ENCODE data around the gene RPS6KA2.

RPS6KA2 gene

GRCh38 chr6:166656230-166657151 lies 29.4 kb upstream of the RPS6KA2 start:
- no peak for DNase-seq (ENCODE audit: extremely low spot score, insufficient read length, low read depth)
- FAIRE-seq, result no peak

DNA sequence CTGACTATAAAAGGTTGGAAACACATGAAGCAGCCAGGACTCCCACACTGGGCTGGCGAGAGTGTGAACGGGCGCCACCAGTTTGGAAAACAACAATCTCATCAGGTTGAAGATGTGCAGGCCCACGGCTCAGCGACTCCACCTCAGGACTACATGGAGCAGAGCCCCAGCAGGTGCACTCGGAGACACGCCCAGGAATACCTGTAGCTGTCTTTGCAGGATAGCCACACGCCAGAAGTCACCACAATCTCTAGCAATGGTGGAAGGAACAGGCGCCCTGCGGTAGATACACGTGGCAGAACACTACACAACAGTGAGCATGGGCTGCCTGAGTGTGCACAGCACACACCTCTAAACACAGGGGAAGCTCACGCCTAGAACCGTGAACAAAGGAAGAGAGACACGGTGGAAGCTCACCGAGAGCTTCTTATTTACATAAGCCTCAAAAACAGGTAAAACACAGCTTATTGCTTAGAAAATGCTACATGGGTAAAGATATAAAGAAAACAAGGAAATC lies 28.7 kb upstream of the RPS6KA2 start:
- FAIRE-seq (no peak), DNase-seq (ENCODE audit: extremely low spot score, insufficient read length, low read depth) (no peak)

GRCh38 chr6:166655251-166655650 lies 28.2 kb upstream of the RPS6KA2 start:
- DNase-seq (ENCODE audit: extremely low spot score, insufficient read length, low read depth), result no peak
- FAIRE-seq, result no peak

DNA sequence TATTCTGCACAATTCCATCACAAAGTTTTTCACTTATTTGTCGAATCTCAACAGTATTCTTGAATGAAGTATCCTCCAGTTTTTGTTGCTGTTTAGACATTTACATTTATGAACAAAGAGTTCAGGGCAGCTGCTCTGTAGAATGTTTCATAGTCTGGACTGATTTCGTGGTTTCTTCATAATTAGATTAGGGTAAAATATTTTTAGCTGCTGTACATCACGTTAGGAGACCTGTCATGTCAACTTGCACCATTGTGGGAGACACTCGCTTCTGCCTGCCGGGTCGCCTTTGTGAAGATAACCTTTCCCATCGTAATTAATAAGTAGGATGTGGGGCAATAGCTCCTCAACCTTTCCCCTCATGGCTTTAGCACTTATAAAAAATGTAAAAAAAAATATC lies 27.5 kb upstream of the RPS6KA2 start:
- DNase-seq (ENCODE audit: extremely low spot score, insufficient read length, low read depth), result no peak
- no peak for FAIRE-seq

DNA sequence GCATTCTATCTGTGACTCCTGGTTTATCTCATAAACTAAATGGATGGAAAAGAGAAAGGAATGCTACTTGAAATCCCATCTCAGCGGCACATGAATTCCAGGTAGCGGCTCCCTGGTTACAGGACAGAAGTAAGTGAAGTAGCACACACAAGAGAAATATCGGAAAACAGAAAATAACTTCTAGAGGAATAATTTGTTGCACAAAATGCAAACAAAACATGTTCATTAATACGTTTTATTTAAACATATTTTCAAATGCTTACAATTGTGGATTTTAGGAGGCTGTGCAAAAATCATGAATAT lies 26.5 kb upstream of the RPS6KA2 start:
- DNase-seq (ENCODE audit: extremely low spot score, insufficient read length, low read depth), result no peak
- no peak for FAIRE-seq

DNA sequence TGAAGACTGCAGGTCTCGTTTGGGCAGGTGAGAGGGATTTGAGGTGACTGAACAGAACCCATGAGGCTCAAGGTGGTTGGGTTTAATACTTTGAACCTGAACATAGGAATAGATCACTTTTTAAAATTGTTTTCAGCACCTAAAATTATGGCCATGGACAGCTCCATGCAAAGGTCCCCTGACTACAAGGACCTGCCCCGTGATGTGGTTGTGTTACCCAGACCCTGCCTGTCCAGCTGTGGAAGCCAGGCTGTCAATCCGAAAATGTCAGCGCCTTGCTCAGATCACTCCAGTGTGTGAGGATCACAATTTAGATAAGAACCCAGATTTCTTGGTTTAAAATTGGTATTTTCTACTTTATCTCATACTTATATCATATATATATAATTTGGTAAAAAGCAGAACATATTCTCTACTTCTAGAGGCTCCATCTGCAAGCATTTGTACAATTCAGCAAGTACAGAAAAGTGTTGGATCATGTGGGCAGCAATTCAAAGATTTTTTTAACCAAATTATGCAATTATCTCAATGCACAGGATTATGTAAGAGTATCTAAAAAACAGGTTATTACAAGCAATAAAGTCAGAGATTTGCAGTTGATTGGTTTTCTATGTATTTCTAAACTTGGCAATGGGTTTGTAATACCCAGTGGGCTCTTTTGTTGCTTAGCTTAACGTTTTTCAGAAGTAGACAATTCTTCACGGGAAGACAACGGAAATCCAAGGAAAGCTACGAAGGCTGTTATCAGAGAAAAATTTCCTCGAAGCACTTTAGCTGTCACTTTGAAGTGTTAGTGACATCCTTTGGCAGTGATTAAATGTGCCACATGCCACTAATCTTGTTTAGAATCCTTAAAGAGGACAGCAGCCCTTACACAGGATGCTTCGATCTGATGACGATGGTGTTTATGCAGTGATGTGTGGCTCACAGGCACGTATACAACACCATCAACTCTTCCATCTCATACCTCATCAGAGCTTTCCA lies 24.1 kb upstream of the RPS6KA2 start:
- FAIRE-seq (no peak), DNase-seq (ENCODE audit: extremely low spot score, insufficient read length, low read depth) (no peak)

GRCh38 chr6:166650047-166650446 lies 23.0 kb upstream of the RPS6KA2 start:
- DNase-seq (ENCODE audit: extremely low spot score, insufficient read length, low read depth) (no peak), FAIRE-seq (no peak)

DNA sequence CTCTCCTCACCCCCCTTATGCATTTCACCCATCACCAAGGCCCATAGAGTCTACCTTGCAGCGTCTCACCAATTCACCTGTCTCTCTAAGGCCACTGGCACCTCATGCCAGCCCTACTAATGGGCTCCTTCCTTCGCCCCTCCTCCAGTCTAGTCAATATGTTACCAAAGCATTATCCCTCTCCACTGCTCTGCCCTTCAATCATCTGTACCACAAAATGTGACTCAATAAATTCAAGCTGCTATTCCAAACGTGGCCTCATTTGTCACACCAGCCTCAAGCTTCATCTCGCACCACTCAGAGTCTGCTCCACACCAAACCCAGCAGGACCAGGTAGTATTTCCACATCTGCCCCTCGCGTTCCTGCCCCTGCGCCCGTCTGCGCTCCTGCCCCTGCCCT lies 21.8 kb upstream of the RPS6KA2 start:
- no peak for FAIRE-seq
- DNase-seq (ENCODE audit: extremely low spot score, insufficient read length, low read depth), result no peak

DNA sequence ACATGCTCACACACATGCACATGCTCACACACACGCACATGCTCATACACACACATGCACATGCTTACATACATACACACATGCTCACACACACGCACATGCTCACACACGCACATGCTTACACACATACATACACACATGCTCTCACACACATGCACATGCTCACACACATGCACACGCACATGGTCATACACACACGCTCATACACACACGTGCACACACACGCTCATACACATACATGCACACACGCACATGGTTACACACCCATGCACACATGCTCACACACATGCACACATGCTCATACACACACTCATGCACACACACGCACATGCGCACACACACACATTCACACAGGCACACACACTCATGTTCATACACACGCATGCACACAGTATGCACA lies 20.8 kb upstream of the RPS6KA2 start:
- FAIRE-seq (no peak), DNase-seq (ENCODE audit: extremely low spot score, insufficient read length, low read depth) (no peak)

DNA sequence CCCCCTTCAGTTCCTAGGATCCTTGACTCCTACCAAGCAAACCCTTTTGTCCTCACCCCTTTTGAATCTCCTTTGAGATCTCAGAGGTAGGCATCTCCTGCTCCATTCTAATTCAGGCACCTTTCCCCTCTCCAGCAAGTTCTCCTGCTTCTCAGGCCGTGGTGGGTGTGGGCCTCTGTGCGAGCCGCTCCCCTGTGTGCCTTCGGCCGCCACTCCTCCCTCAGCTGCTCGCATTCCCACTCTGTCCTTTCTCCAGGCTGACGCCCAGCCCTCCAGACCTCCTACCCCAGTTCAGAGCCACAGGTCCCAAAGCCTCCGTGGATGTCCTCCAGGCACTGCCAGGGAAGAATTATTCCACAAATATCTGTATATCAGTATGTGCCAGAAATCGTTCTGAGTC lies 19.7 kb upstream of the RPS6KA2 start:
- no peak for FAIRE-seq
- DNase-seq (ENCODE audit: extremely low spot score, insufficient read length, low read depth), result no peak

DNA sequence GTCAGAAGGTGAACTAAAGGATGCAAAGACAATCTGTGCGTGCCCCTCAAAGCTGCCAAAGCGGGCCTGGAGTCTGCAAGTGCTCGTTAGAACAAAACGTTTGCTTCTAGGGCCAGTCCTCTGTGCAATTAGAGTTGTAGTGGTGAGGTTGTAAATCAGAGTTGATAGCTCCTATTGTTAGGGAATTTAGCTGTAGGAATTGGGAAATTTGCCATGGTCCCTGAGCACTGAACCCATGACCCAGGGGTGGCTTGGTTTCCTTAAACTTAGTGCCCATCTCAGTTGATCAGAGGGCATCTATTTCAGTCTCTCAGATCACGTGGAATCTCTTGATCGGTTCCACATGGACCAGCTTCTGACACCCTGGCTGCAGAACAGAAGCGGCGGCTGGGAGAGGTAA lies 18.8 kb upstream of the RPS6KA2 start:
- DNase-seq (ENCODE audit: extremely low spot score, insufficient read length, low read depth) (no peak), FAIRE-seq (no peak)

DNA sequence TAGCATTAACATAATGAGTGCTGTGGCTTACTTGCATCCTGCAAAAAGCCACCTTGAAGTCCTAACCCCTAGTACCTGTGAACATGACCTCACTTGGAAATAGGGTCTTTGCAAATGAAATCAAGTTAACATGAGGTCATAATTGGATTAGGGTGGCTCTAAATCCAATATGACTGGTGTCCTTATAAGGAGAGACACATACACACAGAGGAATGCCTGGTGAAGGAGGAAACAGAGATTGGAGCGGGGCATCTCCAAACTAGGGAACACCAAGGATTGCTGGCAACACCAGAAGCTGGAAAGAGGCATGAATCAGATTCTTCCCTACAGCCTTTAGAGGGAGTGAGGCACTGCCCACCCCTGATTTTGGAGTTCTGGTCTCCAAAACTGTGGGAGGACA lies 17.6 kb upstream of the RPS6KA2 start:
- DNase-seq (ENCODE audit: extremely low spot score, insufficient read length, low read depth), result no peak
- FAIRE-seq, result no peak

DNA sequence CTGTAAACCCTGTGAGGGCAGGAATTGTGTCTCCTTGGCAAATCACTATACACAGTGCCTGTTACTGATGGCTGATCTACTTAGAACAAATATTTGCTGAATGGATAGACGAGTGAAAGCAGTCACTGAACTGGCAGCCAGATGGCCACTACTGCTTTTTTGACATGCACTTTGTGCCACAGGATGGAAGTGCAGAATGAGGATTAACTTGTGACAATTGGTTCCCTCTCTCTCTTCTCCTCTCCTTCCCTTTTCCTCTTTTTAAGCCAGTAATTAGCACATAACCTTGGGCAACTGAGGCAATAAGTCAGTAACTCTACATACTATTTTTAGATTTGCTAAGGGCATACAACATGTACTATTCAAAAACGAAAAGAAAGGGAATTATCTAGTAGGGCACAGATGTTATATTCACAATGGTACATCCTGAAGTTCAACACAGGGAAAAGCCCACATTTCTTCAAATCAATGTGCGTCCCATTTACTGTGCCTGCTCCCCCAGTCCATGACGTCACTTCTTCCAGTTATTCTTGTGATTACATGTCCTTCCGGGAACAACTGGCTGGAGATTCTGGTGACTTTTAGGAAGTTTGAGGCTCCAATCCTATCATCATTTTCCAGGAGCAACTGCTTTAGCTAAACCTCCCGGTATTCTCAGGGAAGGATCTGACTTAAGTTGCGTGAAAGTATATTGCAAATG lies 17.0 kb upstream of the RPS6KA2 start:
- FAIRE-seq, result no peak

GRCh38 chr6:166642646-166643045 lies 15.6 kb upstream of the RPS6KA2 start:
- no peak for FAIRE-seq
- no peak for DNase-seq (ENCODE audit: extremely low spot score, insufficient read length, low read depth)

More for the DNA sequence above, 17.0 kb upstream of the RPS6KA2 start:
- no peak for DNase-seq (ENCODE audit: extremely low spot score, insufficient read length, low read depth)

GRCh38 chr6:166640342-166641043 lies 13.4 kb upstream of the RPS6KA2 start:
- FAIRE-seq (no peak), DNase-seq (ENCODE audit: extremely low spot score, insufficient read length, low read depth) (no peak)

GRCh38 chr6:166639921-166640320 lies 12.9 kb upstream of the RPS6KA2 start:
- no peak for FAIRE-seq
- no peak for DNase-seq (ENCODE audit: extremely low spot score, insufficient read length, low read depth)

GRCh38 chr6:166638573-166638964 lies 11.5 kb upstream of the RPS6KA2 start:
- no peak for DNase-seq (ENCODE audit: extremely low spot score, insufficient read length, low read depth)
- FAIRE-seq, result no peak

- FAIRE-seq (no peak), DNase-seq (ENCODE audit: extremely low spot score, insufficient read length, low read depth) (no peak)
These were observed 10.9 kb upstream of the RPS6KA2 start for GRCh38 chr6:166637812-166638572.

GRCh38 chr6:166636934-166637333 lies 9.9 kb upstream of the RPS6KA2 start:
- no peak for FAIRE-seq
- DNase-seq (ENCODE audit: extremely low spot score, insufficient read length, low read depth), result no peak
